Activated CD8-positive, alpha-beta memory T cell treated with anti-CD3 and anti-CD28 coated beads, Interleukin-2, amount 50 U/mL, for 24 hours (primary cell): ENCODE results near the gene RESP18.

ENCODE experiments used
- DNase-seq: peaks from one replicate; pipeline ENCODE4 v3.0.0-alpha.2; 2020; ENCODE audit errors: extremely low read depth

RESP18 gene

GRCh38 chr2:219332542-219332941 lies at the start of gene RESP18:
TSS of gene RESP18 (minus strand) at chr2:219332744.
- DNase-seq, result no peak

DNA sequence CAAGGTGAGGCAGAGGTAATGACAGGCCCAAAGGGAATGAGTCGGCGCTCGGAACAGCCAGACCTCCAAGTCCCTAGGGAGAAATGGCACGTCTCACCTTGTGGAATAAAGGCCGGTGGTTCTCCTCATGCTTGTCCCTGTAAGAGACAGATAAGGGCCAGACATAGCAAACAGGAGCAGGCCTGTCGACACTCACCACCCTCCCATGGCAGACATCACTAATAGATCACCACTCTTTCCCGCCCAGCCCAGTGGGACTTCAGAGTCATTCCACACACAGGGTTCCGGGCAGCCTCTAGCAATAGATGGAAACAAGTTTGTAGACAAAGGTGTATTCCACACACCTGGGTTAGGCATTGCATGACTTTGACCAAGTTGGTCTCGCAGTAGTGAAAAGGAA lies 48.9 kb upstream of the RESP18 start:
- DNase-seq, result no peak

DNA sequence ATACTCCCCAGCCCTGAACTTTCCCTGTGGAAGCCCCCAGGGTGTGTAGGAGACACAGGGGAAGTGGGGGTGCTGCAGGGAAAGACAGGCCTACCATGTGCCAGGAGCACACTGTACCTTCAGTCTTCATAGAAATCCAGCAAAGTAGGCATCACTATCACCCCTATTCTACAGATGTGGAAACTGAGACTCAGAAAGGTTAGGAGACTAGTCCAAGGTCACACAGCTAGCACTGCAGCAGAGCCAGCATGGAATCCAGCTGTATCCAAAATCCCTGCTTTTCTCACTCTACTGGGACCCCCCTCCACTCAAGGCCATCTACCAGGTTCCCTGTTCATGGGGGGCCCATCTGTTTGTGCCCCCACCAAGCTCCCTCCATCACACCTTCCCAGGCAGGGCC lies 48.4 kb upstream of the RESP18 start:
- no peak for DNase-seq

GRCh38 chr2:219378163-219378851 lies 45.8 kb upstream of the RESP18 start:
- DNase-seq, result no peak

DNA sequence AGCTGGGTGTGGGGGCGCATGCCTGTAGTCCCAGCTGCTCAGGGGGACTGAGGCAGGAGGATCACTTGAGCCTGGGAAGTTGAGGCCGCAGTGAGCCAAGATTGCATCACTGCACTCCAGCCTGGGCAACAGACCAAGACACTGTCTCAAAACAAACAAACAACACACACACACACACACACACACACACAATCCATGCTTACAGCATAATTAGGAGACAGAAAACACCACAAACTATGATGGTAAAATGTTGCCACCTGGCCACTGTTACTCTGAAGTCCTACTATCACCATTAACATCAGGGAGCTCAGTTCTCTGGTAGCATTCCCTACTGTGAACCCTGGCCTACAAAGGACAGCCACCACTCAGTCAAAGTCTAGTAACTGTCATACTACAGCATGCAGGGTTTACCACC lies 36.9 kb upstream of the RESP18 start:
- DNase-seq, result no peak

- DNase-seq, result no peak
Measured at GRCh38 chr2:219368690-219369191, 36.2 kb upstream of the RESP18 start.

DNA sequence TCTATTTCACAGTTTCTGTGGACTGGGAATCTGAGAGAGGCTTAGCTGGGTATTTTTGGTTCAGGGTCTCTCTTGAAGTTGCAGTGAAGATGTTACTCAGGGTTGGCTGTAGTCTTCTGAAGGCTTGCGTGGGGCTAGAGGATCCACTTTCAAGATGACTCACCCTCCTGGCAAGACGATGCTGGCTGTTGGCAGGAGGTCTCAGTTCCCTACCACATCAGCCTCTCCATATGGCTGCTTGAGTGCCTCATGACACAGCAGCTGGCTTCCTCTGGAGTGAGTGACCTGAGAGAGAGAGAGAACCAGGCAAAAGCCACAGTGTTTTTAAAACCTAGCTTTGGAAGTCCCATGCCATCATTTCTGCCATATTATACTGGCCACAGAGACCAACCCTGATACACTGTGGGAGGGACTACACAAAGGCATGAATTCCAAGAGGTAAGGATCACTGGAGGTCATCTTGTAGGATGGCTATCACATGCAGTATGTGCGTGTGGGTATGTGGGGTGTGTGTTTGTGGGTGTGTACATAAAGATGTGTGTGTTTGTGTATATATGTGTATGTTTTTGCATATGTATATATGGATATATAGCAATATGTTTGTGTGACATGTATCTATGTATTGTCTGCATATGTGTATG lies 30.1 kb upstream of the RESP18 start:
- no peak for DNase-seq

DNA sequence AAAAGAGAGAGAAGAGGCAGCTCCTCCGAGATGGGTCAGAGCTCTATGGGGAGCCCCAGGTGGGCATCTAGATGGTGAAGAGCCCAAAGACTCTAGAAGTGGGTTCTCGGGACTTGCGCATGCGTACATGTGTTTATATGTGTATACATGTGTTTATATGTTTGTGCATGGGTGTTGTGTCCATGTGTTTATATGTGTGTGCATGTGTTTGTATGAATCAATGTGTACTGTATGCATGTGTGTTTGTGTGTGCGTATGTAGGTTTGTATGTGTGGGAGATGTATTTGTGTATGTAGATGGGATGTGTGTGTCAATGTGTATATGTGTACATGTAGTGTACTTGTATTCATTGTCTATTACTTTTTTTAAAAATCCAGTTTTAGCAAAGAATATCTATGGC lies 29.5 kb upstream of the RESP18 start:
- DNase-seq, result no peak

DNA sequence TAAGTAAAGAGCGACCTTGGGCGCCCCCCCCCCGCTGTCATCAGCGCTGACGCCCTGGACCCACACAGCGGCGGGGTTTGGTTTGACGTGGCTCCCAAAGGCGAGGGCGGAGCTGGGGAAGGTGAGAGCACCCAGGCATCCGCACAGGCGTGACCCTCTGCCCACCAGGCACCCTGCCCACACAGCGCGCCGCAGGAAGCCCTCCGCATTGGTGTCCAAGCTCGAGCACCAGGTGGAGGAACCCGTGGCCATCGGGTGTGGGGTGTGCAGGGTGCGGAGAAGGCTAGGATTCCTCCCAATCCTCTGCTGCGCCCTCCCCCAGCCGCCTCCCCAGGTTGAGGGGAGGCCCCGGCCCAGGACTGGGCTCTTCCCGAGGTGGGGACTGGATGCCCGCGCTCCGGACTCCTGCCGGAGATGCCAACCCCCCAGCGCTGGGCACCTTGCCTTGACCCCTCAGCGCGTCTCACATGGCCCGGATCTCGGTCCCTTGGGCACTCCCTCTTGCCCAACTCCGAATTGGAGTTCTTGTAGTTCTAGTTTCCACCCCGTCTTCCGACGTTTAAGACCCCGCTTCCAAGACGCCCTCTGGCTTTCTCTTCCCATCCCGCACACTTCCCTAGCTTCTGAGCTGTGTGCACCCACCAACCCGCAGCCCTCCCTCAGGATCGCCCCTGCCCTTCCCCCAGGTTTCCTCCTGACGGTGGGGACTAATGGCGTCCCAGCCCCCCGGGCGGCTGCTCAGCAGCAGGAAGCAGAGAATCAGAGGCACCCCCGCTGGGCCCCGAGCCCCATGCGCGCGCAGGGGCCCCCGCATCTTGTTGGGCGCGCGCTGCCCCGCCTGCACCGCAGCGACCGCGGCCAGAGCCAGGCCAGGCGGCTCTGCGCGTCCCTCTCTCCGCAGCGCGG lies 25.9 kb upstream of the RESP18 start:
- no peak for DNase-seq

DNA sequence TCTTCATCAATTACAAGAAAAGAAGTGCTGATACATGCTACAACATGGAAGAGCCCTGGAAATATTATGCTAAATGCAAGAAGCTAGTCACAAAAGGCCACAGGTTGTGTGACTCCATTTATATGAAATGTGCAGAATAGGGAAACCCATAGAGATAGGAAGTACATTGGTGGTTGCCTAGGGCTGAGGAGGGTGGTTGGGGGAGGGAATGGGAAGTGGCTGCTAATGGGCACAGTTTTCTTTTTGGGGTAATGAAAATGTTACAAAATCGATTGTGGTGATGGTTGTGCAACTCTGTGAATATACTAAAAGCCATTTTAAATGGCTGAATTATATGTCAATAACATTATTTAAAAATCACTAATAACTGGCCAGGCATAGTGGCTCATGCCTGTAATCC lies 24.3 kb upstream of the RESP18 start:
- no peak for DNase-seq

DNA sequence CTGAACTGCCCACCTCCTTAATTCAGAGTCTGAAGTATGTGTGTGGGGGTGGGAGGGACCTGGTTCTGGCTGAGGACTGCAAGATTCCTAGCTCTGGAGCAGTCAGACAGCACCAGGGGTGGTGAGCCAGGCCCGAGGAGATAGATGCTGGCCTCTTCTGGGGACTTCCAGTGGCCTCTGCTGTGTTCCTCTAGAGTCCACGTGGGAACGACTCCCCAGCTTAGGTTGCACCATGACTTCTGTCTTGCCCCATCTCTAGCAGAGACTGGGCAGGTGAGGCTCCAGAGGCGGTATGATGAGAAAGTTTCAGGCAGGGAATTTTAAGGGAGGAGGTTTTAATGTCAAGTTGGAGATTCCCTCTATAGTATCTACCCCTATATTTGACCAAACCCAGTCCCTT lies 22.0 kb upstream of the RESP18 start:
- no peak for DNase-seq

GRCh38 chr2:219353129-219353528 lies 20.6 kb upstream of the RESP18 start:
- DNase-seq, result no peak

DNA sequence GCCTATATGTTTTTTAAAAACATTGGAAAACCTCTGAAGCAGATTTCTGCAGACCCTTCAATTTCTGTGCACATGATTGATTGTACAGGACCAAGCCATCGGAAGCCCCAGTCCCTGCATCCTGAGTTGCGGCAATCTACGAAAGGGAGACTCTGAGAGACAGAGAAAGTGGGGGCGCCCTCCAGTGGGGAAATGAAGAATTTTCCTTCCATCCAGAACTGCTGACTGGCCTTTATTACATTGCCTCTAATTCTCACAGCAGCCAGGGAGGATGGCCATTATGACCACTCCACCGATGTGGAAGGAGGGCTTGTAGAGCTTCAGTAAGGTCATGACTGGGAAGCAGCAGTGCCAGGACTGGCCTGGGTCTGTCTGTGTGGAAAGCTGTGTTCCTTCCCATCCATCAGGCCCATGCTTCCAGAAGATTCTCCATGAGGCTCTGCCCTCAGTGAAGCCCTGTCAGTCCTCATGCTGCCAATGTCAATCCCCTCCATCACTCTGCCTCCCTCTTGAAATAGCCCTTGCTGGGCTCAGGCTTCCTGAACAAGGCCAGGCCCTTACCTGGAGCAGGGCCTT lies 20.0 kb upstream of the RESP18 start:
- peak; percentile 43 for DNase-seq

DNA sequence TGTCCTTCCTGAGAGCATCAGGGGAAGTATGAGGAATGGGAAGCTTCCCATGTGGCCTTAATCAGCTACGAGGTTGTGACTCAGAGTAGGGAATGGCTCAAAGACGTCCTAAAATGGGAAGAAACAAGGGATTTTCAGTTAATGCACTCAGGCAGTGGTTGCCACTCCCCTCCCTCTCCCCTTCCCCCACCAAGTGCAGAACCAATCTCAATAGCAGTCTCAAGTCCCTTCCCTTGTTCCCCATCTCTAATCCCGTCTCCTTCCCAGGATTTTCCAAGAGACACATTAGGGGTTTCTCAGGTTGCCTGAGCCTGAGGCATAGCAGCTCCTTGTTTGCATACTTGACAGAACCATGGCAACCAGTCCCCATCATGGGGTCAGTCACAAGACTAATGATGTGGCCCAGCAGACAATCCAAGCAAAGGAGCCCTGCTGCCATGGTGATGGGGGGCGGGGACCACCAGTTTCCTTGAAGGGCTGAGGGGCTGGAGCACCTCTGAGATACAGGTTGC lies 18.2 kb upstream of the RESP18 start:
- DNase-seq, result no peak

DNA sequence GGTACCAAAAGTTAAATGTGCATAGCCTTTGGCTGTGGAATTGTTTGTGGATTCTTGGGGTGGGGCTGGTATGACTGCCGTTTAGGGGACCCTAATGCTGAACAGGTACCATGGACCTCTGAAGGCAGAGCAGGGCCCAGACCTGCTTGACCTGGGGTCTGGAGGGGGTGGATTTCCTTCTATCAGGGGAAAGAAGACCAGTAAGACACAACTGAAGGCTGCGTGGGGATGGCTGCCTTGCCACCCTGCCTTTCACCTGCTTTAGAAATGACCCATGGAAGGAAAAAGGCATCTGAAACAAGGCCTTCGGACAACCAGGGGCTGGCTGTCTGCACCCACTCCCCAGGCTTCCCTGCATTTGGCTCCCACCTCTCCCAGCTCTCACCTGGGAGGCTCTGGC lies 17.7 kb upstream of the RESP18 start:
- DNase-seq, result no peak

- no peak for DNase-seq
Measured at GRCh38 chr2:219344751-219345430, 12.3 kb upstream of the RESP18 start.

DNA sequence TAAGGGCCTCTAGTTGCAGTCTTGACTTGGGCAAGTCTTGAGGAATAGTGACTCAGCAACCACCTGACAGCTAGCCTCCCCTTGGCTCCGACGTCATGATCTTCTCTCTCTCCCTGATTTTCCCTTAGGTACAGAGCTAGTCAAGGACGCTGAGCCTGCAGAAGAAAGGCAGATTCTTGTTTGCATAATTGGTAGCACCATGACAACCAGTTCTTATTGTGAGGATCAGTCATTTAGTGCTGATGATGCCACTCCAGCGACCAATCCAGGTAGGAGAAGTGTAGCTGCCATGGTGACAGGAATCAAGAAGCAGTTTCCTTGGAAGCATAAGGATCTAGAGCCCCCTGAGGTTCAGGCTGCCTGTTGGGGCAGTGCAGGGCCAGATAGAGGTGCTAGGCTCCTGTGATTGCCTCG lies 2.8 kb upstream of the RESP18 start:
- no peak for DNase-seq

- no peak for DNase-seq
Measured at GRCh38 chr2:219334076-219334475, 1.5 kb upstream of the RESP18 start.

GRCh38 chr2:219331560-219332213 lies 857 bp downstream of the RESP18 start:
- DNase-seq, result no peak

DNA sequence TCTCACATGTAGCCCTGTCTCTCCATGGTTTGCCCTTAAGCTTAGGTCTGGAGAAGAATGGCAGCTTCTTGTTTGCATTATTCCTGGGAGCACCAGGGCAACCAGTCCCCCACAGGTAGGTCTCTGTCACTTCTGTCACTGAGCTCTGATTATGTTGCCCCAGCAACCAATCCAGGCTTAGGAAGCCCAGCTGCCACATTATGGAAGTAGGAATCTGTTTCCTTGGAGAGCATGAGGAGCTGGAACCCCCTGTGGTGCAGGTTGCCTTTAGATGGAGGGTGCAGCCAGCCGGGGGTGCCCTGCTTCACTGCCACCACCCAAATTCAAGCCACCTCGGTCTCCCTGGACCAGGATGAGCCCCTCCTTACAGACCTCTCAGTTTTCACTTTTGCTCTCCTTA lies 4.8 kb downstream of the RESP18 start:
- no peak for DNase-seq
